Measurements from ENCODE around the gene AP3M1.
A peak's percentile ranks its signal among the peaks of the same experiment; 100 is the strongest.
"Not testable (repeated sequence)": the region's sequence is repeated elsewhere in the genome, so short reads cannot be mapped to it uniquely, and the experiment has no call there.

AP3M1 gene, protein sequence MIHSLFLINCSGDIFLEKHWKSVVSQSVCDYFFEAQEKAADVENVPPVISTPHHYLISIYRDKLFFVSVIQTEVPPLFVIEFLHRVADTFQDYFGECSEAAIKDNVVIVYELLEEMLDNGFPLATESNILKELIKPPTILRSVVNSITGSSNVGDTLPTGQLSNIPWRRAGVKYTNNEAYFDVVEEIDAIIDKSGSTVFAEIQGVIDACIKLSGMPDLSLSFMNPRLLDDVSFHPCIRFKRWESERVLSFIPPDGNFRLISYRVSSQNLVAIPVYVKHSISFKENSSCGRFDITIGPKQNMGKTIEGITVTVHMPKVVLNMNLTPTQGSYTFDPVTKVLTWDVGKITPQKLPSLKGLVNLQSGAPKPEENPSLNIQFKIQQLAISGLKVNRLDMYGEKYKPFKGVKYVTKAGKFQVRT

DNA sequence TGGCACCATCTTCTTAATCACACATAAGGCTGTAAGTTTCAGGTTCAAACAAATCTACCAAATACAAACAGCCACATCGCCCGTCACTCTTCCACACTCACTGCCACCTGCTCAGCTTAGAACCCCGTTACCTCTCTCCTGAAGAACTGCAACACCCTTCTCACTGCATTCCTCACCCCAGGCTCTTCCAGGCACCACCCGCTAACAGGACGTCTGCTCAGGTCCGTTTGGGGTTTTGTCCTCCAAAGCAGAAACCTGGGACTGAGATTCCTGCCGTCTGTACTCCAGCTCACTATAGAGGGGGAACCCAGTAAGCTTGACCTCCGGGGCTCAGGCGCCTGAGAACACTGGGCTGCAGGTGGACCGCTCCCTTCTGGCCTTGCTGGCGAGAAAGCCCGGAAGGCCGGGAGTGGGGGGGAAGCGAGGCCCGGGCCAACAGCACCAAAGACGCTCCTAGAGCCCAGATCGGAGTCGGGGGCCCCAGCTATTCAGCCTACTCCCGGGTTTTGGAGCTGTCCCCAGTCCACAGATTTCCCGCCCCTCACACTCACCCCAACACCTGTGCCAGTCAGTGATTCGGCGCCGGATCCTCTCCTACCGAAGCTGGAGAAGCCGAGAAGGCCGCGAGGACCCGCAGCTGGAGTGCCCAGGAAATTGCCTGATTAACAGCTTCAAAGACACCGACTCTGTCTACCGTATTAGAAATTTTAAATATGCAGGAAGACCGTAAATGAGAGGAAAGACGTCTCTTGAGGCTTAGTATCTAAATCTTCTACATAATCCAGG is at the start of gene AP3M1:
Gene AP3M1 (minus strand): TSS at position 625 of the 786 bp plus-strand sequence. CDS start 12,449 bp downstream, outside the sequence.
- peak; percentile 86 for DNase-seq (ENCODE audit: low spot score)

DNA sequence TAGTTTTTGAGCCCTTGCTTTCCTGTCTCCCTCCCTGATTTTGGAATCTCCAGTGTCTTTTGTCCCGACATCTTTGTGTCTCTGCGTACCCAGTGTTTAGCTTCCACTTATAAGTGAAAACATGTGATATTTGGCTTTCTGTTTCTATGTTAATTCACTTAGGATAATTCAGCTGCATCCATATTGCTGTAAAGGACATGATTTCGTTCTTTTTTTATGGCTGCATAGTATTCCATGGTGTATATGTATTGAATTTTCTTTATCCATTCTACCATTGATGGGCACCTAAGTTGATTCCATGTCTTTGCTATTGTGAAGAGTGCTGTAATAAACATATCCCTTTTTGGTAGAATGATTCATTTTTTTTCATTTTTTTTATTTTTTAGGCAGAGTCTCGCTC is 48.7 kb upstream of the AP3M1 start:
- no peak for DNase-seq (ENCODE audit: low spot score)

DNA sequence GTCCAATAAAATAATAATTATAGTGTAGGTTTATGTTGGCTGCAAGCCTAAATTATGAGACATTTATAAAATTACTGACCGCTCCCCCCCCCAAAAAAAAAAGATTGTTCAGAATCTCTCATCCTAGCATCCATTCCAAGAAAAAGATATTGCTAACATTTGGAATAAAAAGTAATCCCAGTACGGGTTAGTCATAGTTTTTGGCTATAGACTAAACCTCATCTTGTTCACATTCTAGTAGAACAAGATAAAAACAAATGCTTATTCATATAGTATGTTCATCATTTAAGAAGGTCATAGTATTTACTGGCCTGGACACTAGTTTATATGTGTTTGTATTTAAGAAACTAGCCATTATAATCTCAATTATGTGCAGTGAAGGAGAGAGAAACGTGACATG is 44.4 kb upstream of the AP3M1 start:
- no peak for DNase-seq (ENCODE audit: low spot score)

DNA sequence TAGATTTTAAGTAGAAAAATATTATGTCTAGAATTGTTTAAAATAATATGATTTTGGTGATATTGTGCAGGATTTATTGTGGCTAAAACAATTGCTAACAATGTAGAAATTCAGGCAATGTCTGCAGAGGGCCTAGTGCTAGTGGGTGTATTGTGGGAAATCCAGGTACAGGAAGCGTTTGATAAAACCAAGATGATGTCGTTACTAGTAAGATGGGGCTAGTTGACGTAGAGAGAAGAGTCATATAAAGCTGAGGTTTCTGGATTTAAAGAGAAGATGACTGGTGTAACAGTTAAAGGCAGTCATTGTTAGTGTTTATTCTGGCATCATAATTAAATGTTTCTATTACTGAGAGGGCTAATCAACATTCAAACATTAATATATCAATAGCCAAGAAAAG is 43.9 kb upstream of the AP3M1 start:
- DNase-seq (ENCODE audit: low spot score) = no peak

DNA sequence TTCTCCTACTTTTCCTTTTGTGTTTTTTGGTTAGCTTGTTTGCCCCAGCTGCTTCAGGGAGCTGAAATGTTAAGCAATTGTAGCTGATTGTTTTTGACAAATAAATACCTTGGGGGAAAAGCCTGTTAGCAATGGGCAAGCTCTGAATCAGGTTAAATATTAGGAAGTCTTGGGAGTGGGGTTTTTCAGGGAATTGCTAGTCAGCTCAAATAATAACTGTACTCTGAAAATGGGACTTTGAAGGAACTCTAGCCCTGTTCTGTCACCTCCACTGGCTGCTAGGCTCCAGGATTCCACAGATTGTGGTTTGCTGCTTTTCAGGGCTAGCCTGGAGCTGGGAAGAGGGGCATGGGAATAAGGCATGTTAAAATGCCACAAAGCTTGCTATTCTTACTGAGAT is 39.9 kb upstream of the AP3M1 start:
- no peak for DNase-seq (ENCODE audit: low spot score)

DNA sequence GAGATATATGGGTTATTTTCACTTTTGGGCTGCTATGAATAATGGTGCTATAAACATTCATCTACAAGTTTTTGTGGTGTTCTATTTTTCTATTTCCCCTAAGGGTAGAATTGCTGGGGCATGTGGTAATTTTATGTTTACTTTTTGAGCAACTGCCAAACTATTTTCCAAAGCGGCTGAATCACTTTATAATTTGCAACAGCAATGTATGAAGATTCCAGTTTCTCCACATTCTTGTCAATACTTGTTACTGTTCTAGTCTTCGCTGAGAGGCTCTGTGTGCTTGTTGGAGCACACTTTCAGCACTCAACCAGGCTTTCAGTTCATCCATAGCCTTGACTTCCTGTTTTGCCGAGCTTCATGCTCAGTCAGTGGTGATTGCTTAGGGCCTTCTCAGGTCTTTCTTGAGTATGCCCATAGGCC is 39.4 kb upstream of the AP3M1 start:
- DNase-seq (ENCODE audit: low spot score) = no peak

DNA sequence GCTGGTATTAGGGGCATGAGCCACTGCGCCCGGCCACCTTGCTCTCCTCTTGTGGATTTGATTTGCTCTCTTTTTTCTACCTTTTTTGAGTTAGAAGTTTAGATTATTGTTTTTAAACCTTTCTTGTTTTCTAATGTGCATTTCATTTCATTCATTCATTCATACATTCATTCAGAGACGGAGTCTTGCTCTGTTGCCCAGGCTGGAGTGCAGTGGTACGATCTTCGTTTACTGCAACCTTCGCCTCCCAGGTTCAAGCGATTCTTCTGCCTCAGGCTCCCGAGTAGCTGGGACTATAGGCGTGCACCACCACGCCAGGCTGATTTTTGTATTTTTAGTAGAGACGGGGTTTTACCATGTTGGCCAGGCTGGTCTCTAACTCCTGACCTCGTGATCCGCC is 38.0 kb upstream of the AP3M1 start:
- DNase-seq (ENCODE audit: low spot score) = not testable (repeated sequence)

DNA sequence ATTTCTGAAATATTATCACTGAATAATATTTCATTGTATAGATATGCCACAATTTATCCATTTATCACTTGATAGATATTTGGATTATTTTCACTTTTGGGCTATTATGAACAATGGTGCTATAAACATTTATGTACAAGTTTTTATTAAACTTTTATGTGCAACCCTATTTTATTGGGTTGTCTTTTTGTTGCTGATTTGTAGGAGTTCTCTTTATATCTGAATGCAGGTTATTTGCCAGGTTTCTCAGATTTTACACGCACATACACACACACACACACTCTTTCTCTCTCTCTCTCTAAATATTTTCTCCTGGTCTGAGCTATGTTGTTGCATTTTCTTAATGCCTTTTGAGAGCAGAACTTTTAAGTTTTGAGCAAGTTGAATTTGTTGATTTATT is 36.6 kb upstream of the AP3M1 start:
- no peak for DNase-seq (ENCODE audit: low spot score)

DNA sequence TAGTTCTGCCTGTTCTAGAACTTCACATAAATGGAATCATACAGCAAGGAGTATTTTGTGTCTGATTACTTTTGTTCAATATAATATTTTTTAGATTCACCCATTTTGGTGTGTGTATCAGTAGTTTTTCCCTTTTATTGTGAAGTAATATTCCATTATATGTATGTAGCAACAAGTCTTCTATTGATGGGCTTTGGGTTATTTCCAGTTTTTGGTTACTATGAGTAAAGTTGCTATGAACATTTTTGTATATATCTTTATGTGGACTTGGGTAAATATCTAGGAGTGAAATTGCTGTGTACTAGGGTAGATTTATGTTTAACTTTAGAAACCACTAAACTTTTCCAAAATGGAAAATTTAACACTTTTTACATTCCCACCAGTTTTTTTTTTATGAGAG is 36.0 kb upstream of the AP3M1 start:
- DNase-seq (ENCODE audit: low spot score) = no peak

DNA sequence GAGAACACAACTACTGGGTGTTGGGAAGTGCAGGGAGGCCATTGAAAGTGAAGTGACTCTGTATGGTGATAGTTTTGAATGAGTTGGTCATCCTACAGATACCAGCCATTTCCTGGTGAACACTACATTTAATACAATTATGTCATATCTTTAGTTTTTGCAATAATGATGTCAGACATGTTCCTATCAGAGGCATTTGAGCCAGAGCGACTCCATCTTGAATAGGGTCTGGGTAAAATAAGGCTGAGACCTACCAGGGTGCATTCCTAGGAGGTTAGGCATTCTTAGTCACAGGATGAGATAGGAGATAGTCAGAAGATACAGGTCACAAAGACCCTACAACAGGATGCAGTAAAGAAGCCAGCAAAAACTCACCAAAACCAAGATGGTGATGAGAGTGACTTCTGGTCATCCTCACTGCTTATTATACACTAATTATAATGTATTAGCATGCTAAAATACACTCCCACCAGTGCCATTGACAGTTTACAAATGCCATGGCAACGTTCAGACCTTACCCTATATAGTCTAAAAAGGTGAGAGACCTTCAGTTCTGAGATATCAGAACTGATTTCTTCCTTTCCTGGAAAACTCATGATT is 28.6 kb upstream of the AP3M1 start:
- DNase-seq (ENCODE audit: low spot score) = no peak

DNA sequence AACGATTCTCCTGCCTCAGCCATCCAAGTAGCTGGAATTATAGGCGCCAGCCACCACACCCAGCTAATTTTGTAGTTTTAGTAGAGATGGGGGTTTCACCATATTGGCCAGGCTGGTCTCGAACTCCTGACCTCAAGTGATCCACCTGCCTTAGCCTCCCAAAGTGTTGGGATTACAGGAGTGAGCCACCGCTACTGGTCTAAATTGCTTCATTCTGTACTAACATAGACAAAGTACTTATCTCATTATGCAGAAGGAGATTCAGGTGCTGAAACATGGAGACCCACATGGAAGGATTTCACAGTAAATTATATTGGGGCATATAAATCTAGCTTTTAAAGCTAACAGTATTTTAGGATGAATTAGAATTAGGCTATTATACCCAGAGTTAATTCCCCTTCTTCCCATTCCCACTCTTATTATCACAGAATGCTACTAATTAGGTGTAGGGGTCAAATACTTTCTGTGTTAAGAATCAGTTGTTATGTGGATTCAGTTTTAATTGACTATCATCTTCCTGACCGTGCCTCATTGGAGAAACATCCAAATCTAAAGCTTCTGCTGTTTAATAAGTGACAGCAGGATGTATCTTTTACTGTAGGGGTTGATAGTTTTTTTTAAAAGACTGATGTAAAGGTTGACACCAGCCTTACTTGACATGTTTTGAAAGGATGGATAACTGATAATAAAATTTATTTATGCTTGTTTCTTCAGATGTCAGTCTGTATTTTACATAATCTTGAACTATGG is 27.6 kb upstream of the AP3M1 start:
- DNase-seq (ENCODE audit: low spot score) = no peak

DNA sequence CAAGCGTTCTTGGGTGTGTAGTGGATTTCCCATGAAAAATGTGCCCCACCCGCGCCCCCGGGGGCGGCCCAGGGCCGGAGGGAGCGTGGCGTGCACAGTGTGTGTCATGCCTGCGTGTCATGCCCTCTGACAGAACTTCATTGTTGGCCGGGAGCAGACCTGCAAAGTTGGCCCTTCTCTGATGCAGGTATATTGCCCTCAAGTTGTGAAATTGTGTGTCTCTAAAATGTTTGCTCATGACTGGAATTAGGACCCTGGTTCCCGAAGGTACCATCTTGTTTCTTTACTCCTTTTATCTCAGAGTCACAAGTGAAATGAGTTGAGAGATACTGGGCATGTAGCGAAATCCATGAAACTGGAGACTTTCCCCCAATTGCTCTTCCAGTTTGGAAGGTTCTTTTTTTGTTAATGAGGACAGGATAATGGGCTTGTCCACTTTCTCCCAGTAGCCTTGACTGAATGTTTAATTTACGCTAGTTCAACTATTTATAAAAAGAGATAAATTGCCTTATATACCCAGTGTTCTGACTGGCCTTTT is 26.6 kb upstream of the AP3M1 start:
- peak; percentile 45 for DNase-seq (ENCODE audit: low spot score)

DNA sequence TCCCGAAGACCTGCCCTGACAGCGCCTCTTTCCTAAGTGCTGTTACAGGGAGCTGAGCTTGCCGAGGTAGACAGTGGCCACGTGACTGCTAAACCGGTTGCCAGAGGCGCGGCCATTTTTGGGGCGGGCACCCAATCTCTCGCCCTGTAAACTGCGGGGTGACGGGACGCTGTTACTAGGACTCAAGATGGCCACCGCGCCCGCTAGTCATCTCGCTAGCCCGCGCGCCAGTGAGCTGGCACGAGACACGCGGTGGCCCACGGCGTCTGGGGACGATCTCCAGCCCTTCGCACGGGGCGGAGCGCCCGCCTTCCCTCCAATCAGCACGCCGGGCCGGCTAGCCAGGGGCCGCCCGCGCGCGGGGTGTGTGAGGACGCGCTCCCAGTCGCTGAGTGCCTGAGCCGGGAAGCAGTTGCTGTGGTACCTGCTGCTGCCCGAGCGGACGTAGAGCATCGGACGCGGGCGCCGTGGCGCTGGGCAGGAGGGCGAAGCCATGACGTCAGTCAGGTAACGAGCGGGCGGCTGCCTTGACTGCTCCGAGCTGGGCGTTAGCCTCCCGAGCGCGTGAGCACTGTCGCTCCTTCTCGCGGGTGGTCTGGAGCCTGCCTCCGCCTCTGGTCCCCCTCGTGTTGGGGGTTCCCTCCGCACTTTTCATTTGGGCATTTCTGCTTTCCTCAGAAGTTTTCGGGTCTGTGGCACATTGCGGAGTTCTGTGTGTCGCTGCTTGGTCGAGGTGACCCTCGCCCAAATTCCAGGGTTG is 25.9 kb upstream of the AP3M1 start:
- DNase-seq (ENCODE audit: low spot score) = peak; percentile 97

DNA sequence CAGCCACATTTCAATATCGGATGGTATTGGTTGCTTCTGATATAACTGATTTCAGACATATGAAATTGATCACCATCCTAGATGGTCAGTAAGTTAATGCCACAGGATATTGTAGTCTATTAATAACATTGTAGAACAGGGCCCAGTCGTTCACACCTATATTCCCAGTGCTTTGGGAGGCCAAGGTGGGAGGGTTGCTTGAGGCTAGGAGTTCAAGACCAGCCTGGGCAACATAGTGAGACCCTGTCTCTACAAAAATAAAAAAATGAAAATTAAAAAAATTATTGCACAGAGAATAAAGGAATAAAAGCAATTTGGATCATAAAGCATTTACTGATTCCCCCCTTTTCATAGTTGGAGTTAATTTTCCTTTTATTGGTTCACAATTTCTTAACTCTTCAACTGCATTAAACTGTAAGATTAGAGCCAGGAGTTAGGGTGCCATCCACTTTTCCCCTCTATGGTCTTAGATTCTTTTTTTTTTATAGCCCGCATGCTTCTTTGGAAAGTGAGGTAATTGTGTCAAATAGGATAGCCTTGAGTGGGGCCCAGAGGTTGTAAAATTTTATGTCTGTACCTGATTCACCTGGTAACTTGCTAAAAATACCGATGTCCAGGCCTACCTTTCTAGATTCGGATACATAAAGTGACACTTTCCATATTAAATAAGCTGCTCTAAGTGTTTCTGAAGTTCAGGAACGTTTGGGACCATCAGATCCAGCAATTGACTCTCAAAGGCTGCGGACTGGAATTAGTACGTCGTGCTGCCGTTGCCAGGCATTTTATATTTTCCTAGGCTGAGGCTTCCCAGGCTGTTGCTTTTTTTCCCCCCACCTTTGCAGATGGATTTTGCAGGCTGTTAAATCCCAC is 25.1 kb upstream of the AP3M1 start:
- no peak for DNase-seq (ENCODE audit: low spot score)

DNA sequence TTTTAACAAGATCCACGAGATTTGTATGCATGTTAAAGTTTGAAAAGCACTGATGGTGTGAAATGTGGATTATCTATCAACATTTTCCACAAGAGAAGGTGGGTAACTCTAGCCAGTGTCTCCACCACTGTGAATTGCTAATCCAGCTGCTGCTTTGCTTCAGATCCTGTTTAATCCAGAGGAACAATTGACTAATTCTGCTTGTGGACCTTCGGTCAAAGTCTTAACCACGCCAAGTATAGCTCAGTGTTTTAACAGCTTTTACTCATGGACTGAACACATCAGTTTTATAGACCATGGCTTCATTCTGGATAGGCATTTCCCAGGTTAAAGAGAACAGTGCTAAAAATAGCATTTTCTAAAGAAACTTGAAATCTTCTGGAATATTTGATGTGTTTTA is 23.9 kb upstream of the AP3M1 start:
- DNase-seq (ENCODE audit: low spot score) = no peak

DNA sequence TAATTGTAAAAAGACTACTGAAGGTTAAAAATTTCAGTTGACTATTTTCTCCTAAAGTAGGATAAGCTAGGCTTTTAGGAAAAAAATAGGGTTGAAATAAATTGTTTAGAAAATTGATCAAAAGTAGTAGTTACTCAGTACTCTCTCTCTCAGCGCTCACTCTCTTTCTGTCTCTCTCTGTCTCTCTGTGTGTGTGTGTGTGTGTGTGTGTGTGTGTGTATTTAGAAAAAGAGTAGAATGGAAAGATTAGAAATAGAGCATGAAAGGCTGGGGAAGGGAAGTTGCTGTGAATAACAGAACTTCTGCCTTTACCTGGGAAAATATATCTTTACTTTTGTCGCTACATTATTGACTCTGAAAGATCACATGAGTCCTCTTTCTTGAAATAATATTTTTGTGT is 21.0 kb upstream of the AP3M1 start:
- no peak for DNase-seq (ENCODE audit: low spot score)

DNA sequence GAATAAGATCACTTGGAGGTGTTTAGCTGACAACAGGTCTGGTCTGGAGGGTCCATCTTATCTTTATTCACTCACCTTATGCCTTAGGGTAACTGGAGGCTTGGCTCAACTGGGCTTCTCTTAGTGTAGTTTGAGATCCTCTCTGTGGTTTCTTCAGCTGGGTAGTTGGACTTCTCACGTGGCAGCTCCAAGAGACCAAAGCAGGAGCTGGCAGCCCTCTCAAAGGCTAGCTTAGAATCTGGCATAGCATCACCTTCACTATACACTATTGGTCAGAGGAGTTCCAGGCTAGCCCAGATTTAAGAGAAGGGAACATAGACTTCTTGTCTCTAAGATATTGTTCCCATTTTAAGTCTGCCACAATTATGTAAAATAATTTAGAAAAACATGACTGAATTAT is 16.8 kb upstream of the AP3M1 start:
- no peak for DNase-seq (ENCODE audit: low spot score)

DNA sequence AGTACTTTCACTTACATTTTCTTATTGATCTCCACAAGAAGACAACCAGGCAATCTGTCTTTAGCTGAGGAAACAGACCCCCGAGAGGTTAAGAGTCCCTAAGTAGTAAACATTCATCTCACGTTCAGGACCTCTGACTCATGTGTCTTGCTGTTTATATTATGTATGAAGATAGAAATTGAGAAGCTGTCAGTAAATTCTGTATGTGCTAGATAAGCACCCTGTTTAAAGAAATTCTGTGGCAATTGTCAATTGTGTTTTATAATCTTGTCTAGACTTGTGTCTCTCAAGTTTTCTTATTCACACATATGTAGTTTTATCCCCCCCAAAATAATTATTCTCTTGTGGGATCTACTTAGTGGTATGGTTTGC is 14.9 kb upstream of the AP3M1 start:
- no peak for DNase-seq (ENCODE audit: low spot score)

DNA sequence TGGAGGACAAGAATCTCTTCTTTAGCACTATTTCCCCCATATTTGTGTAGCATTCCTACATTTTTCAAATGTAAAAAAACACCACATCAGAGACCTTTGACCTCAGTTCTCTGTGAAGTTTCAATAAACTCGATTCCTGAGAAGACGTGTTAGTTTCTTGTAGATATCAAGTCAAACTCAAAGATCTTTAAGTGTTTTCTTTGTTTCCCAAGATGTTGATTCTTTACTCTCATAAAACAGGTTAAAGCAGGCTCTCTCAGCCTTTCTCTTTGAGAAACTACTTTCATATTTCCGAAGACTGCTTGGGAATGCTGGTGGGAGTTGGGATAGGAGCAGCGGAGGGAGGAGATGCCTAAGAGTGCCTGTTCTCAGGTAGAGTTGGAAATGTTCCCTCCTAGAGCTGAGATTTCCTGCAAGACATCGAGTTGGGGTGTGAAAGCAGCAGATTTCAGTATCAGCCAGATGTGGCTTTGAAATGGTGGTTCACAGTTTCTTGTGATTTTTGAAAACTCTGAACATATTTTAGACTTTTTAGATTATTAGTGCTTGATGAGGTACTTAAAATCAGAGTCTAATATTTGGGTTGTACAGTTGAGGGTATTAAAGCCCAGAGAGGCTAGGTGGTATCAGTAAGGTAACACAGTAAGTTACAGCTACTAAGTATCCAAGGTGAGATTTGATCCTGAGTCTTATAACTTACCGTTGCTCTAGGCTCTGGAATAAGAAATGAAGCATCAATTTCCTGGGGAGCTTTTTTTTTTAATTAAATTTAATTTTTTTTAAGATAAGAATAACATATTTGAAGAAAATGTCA is 14.3 kb upstream of the AP3M1 start:
- DNase-seq (ENCODE audit: low spot score) = no peak

Data from SW480 (cell line).